H1 (cell line): ENCODE measurements around the gene RAB1A. TPM values are rescaled to one million over a fixed set of nuclear protein-coding genes. Genes with fewer than 3 reads are reported as not detected.

ENCODE experiments used
- CTCF ChIA-PET: fragments of 300-600 bp; sonication (Branson Sonifier 250); formaldehyde crosslinking; loops from one replicate; lab custom pipeline; 2021; ENCODE audit not compliant: partially characterized antibody; lab: Charles Lee
- POLR2A ChIA-PET: fragments of 300-600 bp; sonication (Branson Sonifier 250); formaldehyde crosslinking; loops from one replicate; lab custom pipeline; 2021; ENCODE audit warnings: inconsistent platforms; ENCODE audit not compliant: partially characterized antibody; lab: Charles Lee
- DNase-seq, 2 experiments: peaks; one replicate each; pipeline versions ENCODE4 v3.0.0 to v3.0.0-alpha.2; 2010 to 2022; ENCODE audit warnings: low spot score in 2 of 2, low read depth in 1 of 2, mixed read lengths in 1 of 2
- FAIRE-seq: peaks from 2 replicates; lab custom pipeline; 2011; peaks lifted over from hg19 to GRCh38; lab: Jason Lieb, UNC
- H2AFZ ChIP-seq: 2 replicates; pipeline ENCODE4 v1.8.1; 2012; ENCODE audit warnings: low read length, inconsistent platforms
- H2AK5ac ChIP-seq: 2 replicates; pipeline ENCODE4 v1.6.1; 2013; ENCODE audit warnings: low read depth, low read length
- H2BK120ac ChIP-seq: replicated peaks from 2 replicates; pipeline ENCODE3; 2013; ENCODE audit warnings: low read depth, low read length, inconsistent platforms
- H2BK12ac ChIP-seq: 2 replicates; pipeline ENCODE4 v1.6.1; 2013; ENCODE audit warnings: low read depth, low read length
- H2BK15ac ChIP-seq: 2 replicates; pipeline ENCODE4 v1.6.1; 2013; ENCODE audit warnings: low read length
- H2BK20ac ChIP-seq: 2 replicates; pipeline ENCODE4 v1.6.1; 2013; ENCODE audit warnings: low read length
- H2BK5ac ChIP-seq: 2 replicates; pipeline ENCODE4 v1.6.1; 2013; ENCODE audit warnings: low read depth, low read length
- H3K14ac ChIP-seq: 2 replicates; pipeline ENCODE4 v1.6.1; 2013; ENCODE audit warnings: inconsistent platforms; ENCODE audit not compliant: insufficient read length
- H3K18ac ChIP-seq: 2 replicates; pipeline ENCODE4 v1.6.1; 2013; ENCODE audit warnings: low read length; ENCODE audit errors: extremely low read depth
- H3K23ac ChIP-seq: 2 replicates; pipeline ENCODE4 v1.6.1; 2013; ENCODE audit warnings: inconsistent platforms; ENCODE audit not compliant: insufficient read length
- H3K23me2 ChIP-seq: 2 replicates; pipeline ENCODE4 v1.6.1; 2013; ENCODE audit warnings: low read depth, low read length
- H3K27ac ChIP-seq: 2 replicates; pipeline ENCODE4 v1.6.1; 2011; ENCODE audit warnings: low read depth, low read length, inconsistent platforms
- H3K27me3 ChIP-seq, 4 experiments: replicated peaks in 1 of 4; 1 replicate in 1 of 4; 2 replicates in 3 of 4; pipeline versions ENCODE4 v1.6.1 to v1.8.1; 2011 to 2013; ENCODE audit warnings: low read length in 3 of 4, mild to moderate bottlenecking in 3 of 4, inconsistent platforms in 2 of 4, mixed read lengths in 2 of 4, moderate library complexity in 1 of 4; ENCODE audit not compliant: control insufficient read depth in 3 of 4, insufficient read depth in 3 of 4; ENCODE audit errors: extremely low read depth in 1 of 4
- H3K36me3 ChIP-seq, 4 experiments: 2 replicates each; pipeline versions ENCODE4 v1.6.1 to v1.8.1; 2011 to 2013; ENCODE audit warnings: mild to moderate bottlenecking in 4 of 4, low read length in 3 of 4, moderate library complexity in 2 of 4, control low read depth in 1 of 4, inconsistent platforms in 1 of 4; ENCODE audit not compliant: insufficient read depth in 4 of 4, control insufficient read depth in 2 of 4
- H3K4ac ChIP-seq: replicated peaks from 2 replicates; pipeline ENCODE3; 2013; ENCODE audit warnings: low read length, low read depth, mixed read lengths, inconsistent platforms; ENCODE audit not compliant: insufficient read length
- H3K4me1 ChIP-seq, 4 experiments: replicated peaks in 1 of 4; 1 replicate in 1 of 4; 2 replicates in 3 of 4; pipeline versions ENCODE4 v1.6.1 to v1.8.1; 2011 to 2013; ENCODE audit warnings: low read length in 3 of 4, inconsistent platforms in 2 of 4, mixed read lengths in 1 of 4; ENCODE audit not compliant: insufficient read depth in 4 of 4, control insufficient read depth in 3 of 4
- H3K4me2 ChIP-seq, 2 experiments: 2 replicates each; pipeline versions ENCODE4 v1.6.1 to v1.8.1; 2011 to 2013; ENCODE audit warnings: low read depth in 2 of 2, low read length in 2 of 2, control low read depth in 1 of 2, inconsistent platforms in 1 of 2, mild to moderate bottlenecking in 1 of 2; ENCODE audit not compliant: insufficient read depth in 1 of 2
- H3K4me3 ChIP-seq, 4 experiments: fragments of 200-600, 300-600 bp in 1 of 4; sonication (generic), shearing (Covaris generic), sonication (Bioruptor Twin) in 1 of 4; 2 replicates each; pipeline versions ENCODE4 v1.5.1 to v1.8.1; 2011 to 2016; ENCODE audit warnings: low read length in 4 of 4, low read depth in 3 of 4, control low read depth in 2 of 4, inconsistent platforms in 2 of 4, mild to moderate bottlenecking in 2 of 4, mixed read lengths in 1 of 4, moderate library complexity in 1 of 4; ENCODE audit not compliant: insufficient read depth in 2 of 4; ENCODE audit errors: extremely low read depth in 1 of 4
- H3K56ac ChIP-seq: replicated peaks from 2 replicates; pipeline ENCODE3; 2013; ENCODE audit warnings: low read depth, mild to moderate bottlenecking, mixed read lengths, low read length, inconsistent platforms; ENCODE audit not compliant: insufficient read length
- H3K79me1 ChIP-seq: 2 replicates; pipeline ENCODE4 v1.6.1; 2013; ENCODE audit warnings: low read depth, low read length, control low read depth
- H3K79me2 ChIP-seq, 2 experiments: 2 replicates each; pipeline versions ENCODE4 v1.6.1 to v1.8.1; 2012 to 2013; ENCODE audit warnings: low read length in 2 of 2, mild to moderate bottlenecking in 2 of 2, inconsistent platforms in 1 of 2; ENCODE audit not compliant: insufficient read depth in 2 of 2, control insufficient read depth in 1 of 2
- H3K9ac ChIP-seq, 4 experiments: replicated peaks in 1 of 4; 1 replicate in 1 of 4; 2 replicates in 3 of 4; pipeline versions ENCODE4 v1.6.1 to v1.8.1; 2011 to 2013; ENCODE audit warnings: low read depth in 3 of 4, low read length in 3 of 4, control low read depth in 2 of 4, mild to moderate bottlenecking in 2 of 4, moderate library complexity in 2 of 4, inconsistent platforms in 1 of 4; ENCODE audit errors: extremely low read depth in 1 of 4
- H3K9me3 ChIP-seq, 2 experiments: 2 replicates each; pipeline versions ENCODE4 v1.6.1 to v1.8.1; 2012 to 2013; ENCODE audit warnings: mild to moderate bottlenecking in 2 of 2, moderate library complexity in 2 of 2, control low read depth in 1 of 2, inconsistent platforms in 1 of 2, low read depth in 1 of 2, low read length in 1 of 2, mixed read lengths in 1 of 2; ENCODE audit not compliant: insufficient read depth in 2 of 2
- H4K20me1 ChIP-seq, 2 experiments: replicated peaks in 1 of 2; 2 replicates each; pipeline versions ENCODE3 to v1.8.1; 2011 to 2013; ENCODE audit warnings: inconsistent platforms in 2 of 2, low read length in 2 of 2, mild to moderate bottlenecking in 1 of 2; ENCODE audit not compliant: insufficient read depth in 2 of 2, control insufficient read depth in 1 of 2
- H4K5ac ChIP-seq: 2 replicates; pipeline ENCODE4 v1.6.1; 2013; ENCODE audit warnings: low read length, low read depth, mixed read lengths, inconsistent platforms; ENCODE audit not compliant: insufficient read length
- H4K8ac ChIP-seq: 2 replicates; pipeline ENCODE4 v1.8.0; 2013; ENCODE audit warnings: mild to moderate bottlenecking, moderate library complexity, low read length, inconsistent platforms; ENCODE audit not compliant: insufficient read depth; ENCODE audit errors: extremely low read depth
- H4K91ac ChIP-seq: replicated peaks from 2 replicates; pipeline ENCODE3; 2013; ENCODE audit warnings: low read length, mixed read lengths, inconsistent platforms; ENCODE audit not compliant: insufficient read length
- ASH2L ChIP-seq: fragments of 200-600, 300-600 bp; sonication (generic); IDR thresholded peaks from one replicate; pipeline ENCODE4 v1.7.1; 2017; ENCODE audit warnings: low read length
- ATF3 ChIP-seq: IDR thresholded peaks from 2 replicates; pipeline ENCODE4 v1.6.1; 2011; ENCODE audit warnings: low read depth, mild to moderate bottlenecking, low read length; ENCODE audit not compliant: insufficient read depth
- CEBPB ChIP-seq: IDR thresholded peaks from 2 replicates; pipeline ENCODE4 v1.6.1; 2012; ENCODE audit warnings: low read depth, low read length
- CHD2 ChIP-seq: IDR thresholded peaks from 2 replicates; pipeline ENCODE4 v1.6.1; 2012; ENCODE audit warnings: low read length, improper control_type of control experiment
- EGR1 ChIP-seq: IDR thresholded peaks from 2 replicates; pipeline ENCODE4 v1.6.1; 2011; ENCODE audit warnings: low read depth, low read length, borderline replicate concordance
- FOSL1 ChIP-seq: IDR thresholded peaks from 2 replicates; pipeline ENCODE4 v1.6.1; 2011; ENCODE audit warnings: mild to moderate bottlenecking, low read depth, low read length, moderate library complexity; ENCODE audit not compliant: insufficient read depth
- MAFK ChIP-seq: IDR thresholded peaks from 2 replicates; pipeline ENCODE4 v1.6.1; 2012; ENCODE audit warnings: low read depth, mild to moderate bottlenecking, improper control_type of control experiment, low read length
- RAD21 ChIP-seq, 2 experiments: IDR thresholded peaks in 1 of 2; conservative IDR thresholded peaks in 1 of 2; 2 replicates each; pipeline ENCODE4 v1.6.1; 2011; ENCODE audit warnings: low read depth in 2 of 2, low read length in 2 of 2, improper control_type of control experiment in 1 of 2, inconsistent platforms in 1 of 2, mild to moderate bottlenecking in 1 of 2, moderate library complexity in 1 of 2
- SIN3A ChIP-seq, 2 experiments: IDR thresholded peaks in 1 of 2; conservative IDR thresholded peaks in 1 of 2; 2 replicates each; pipeline ENCODE4 v1.6.1; 2011 to 2012; ENCODE audit warnings: low read length in 2 of 2, improper control_type of control experiment in 1 of 2, low read depth in 1 of 2, mild to moderate bottlenecking in 1 of 2
- SIX5 ChIP-seq: IDR thresholded peaks from 2 replicates; pipeline ENCODE4 v1.6.1; 2011; ENCODE audit warnings: mild to moderate bottlenecking, low read depth, low read length
- SRF ChIP-seq: IDR thresholded peaks from 2 replicates; pipeline ENCODE4 v1.6.1; 2011; ENCODE audit warnings: mild to moderate bottlenecking, low read depth, low read length, moderate library complexity
- SUZ12 ChIP-seq: fragments of 200-600 bp; sonication (generic); IDR thresholded peaks from 2 replicates; pipeline ENCODE4 v1.6.1; 2012; ENCODE audit warnings: mild to moderate bottlenecking, inconsistent platforms, low read length, moderate library complexity, mixed read lengths
- TAF1 ChIP-seq: IDR thresholded peaks from 2 replicates; pipeline ENCODE4 v1.6.1; 2011; ENCODE audit warnings: mild to moderate bottlenecking, low read depth, low read length
- ZNF274 ChIP-seq: IDR thresholded peaks from 2 replicates; pipeline ENCODE4 v1.7.0; 2012; ENCODE audit warnings: low read length, borderline replicate concordance; ENCODE audit errors: extremely low read depth
- WGBS, 2 experiments: shearing (Covaris generic) in 1 of 2; methylation state at CpG; one replicate each; pipeline versions ENCODE4 v1.1.6 to v1.1.7; 2013 to 2015; ENCODE audit warnings: low lambda C conversion rate in 2 of 2, mixed read lengths in 2 of 2, inconsistent platforms in 1 of 2, low coverage in 1 of 2, missing lambda C conversion rate in 1 of 2; ENCODE audit not compliant: insufficient replicate concordance in 2 of 2, insufficient coverage in 1 of 2, insufficient read length in 1 of 2; ENCODE audit errors: extremely low coverage in 1 of 2, missing lambda C conversion rate in 1 of 2; 5-methylcytosine and 5-hydroxymethylcytosine counted together
- polyA plus RNA-seq, 7 experiments: library from polyadenylated mRNA; depleted of rRNA in 3 of 7; stranded (reverse) in 5 of 7; unstranded in 2 of 7; fragments of >200 nt in 5 of 7; fragments of 200-250 nt in 2 of 7; gene quantifications; 1 replicate in 5 of 7; 2 replicates in 1 of 7; 4 replicates in 1 of 7; pipeline versions ENCODE4 v1.2.1 to v1.2.3, GENCODE V29; 2011 to 2013; ENCODE audit warnings: missing spikeins in 2 of 7, mixed read lengths in 2 of 7
- total RNA-seq: library from RNA; stranded (reverse); fragmentation: NEBNext Ultra II Directional; extraction: Animal tissue kit (Norgen Biotek cat#: 25700); gene quantifications from 2 replicates; pipeline ENCODE4 v1.2.1, GENCODE V29; 2021

Gene RAB1A
- total and polyA plus RNA-seq, 2 of the 8 experiments (the other 6 are each of a cell fraction or from before 2014, with no cell fraction given) = 77.9 to 120 TPM

- FAIRE-seq (no peak), DNase-seq (no peak)
- WGBS, 2 experiments = 100% methylated on average over 3 of the region's 3 CpGs; no CpG with 5 or more reads in 1 of the 2 experiments
- ChIA-PET CTCF (interaction anchor here (1.0 to 1.9 kb wide), 6 partner anchors 10 to 102 kb away, joined by 3 to 7 read pairs (median 4); no protein-coding TSS in a partner anchor), POLR2A (interaction anchor here (1.0 to 1.9 kb wide), 7 partner anchors 8 to 45 kb away, joined by 3 to 6 read pairs (median 3); partner anchors contain the start of gene RAB1A)
- H3K18ac ChIP-seq = no peak overlapping the region
- peaks cover 3 to 62% (median 16%) of the 10 kb centered on the region in 4 experiments; a peak in 7 of 8 replicates for H3K36me3 ChIP-seq
- no peak overlapping the region for H2BK12ac ChIP-seq
- no peak overlapping the region for H3K14ac ChIP-seq
- H3K56ac ChIP-seq = no peak overlapping the region
- no peaks in the 10 kb centered on the region for H3K9me3 ChIP-seq
- H2AK5ac ChIP-seq = no peak overlapping the region
- no peaks in the 10 kb centered on the region for H3K23me2 ChIP-seq
- H4K5ac ChIP-seq = no peak overlapping the region
- H2BK15ac ChIP-seq = no peak overlapping the region
- H3K4ac ChIP-seq = no peak overlapping the region
- H4K91ac ChIP-seq = no peak overlapping the region
- no peak overlapping the region for H2BK5ac ChIP-seq
- no peak overlapping the region for H2BK120ac ChIP-seq
- no peak overlapping the region for H3K9ac ChIP-seq
- no peak overlapping the region for H3K4me2 ChIP-seq
- no peaks in the 10 kb centered on the region for H3K27me3 ChIP-seq
- no peak overlapping the region for H2AFZ ChIP-seq
- H4K8ac ChIP-seq = no peak overlapping the region
- H3K27ac ChIP-seq = no peak overlapping the region
- H2BK20ac ChIP-seq = no peak overlapping the region
- peaks cover 0 to 4% of the 10 kb centered on the region in 2 experiments for H4K20me1 ChIP-seq
- no peaks in the 10 kb centered on the region for H3K79me1 ChIP-seq
- H3K23ac ChIP-seq = no peak overlapping the region
- no peaks in the 10 kb centered on the region for H3K79me2 ChIP-seq
- H3K4me1 ChIP-seq = no peaks in the 10 kb centered on the region
- no peak overlapping the region for H3K4me3 ChIP-seq
- TF ChIP-seq ZNF274 (no peak), CHD2 (no peak), ATF3 (no peak), ASH2L (no peak), FOSL1 (no peak), SRF (no peak), SUZ12 (no peak), SIX5 (no peak), EGR1 (no peak), MAFK (no peak), SIN3A (conservative IDR thresholded peaks at IDR 0.05 in 1 of 2, IDR thresholded peaks at IDR 0.05 in 1 of 2; ENCODE audit: low read depth in 1 of 2, low read length in 2 of 2) (no peak), RAD21 (IDR thresholded peaks at IDR 0.05 in 1 of 2, conservative IDR thresholded peaks at IDR 0.05 in 1 of 2; ENCODE audit: low read depth in 2 of 2, low read length in 2 of 2) (no peak), CEBPB (no peak), TAF1 (no peak)
Observed at GRCh38 chr2:65085148-65085547, 44.8 kb downstream of the RAB1A start.
